ENCODE results near the gene SDK1.

SDK1 gene

DNA sequence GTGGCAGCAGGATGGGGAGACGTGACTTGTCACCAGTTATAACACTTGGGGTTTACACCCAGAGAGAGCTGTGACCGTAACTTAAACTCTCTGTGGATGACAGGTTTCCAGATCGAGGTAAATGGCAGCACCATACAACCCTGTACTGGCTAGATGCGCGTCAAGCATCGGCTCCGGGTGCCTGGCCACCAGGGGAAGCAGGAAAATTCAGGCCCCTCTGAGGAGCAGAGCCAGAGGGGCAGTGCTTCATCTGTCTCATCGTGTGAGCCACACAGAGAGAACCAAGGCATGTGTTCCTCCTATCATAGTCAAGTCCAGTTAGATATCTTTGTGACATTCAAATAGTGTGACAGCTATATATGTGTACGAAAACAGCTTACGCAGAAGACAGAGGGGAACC, 728.9 kb downstream of the SDK1 start:
- DNase-seq (ENCODE audit: low spot score in 2 of 2), result no peak
- Mint-ChIP-seq H3K27me3 (peaks cover 46% of the 10 kb centered on the region), H3K4me3 (no peak overlapping the region), H3K9me3 (no peaks in the 10 kb centered on the region), H3K4me1 (no peaks in the 10 kb centered on the region), H3K36me3 (ENCODE audit: insufficient read depth) (no peaks in the 10 kb centered on the region), H3K27ac (ENCODE audit: low read depth) (no peak overlapping the region)
- ATAC-seq (replicated peaks; ENCODE audit: extremely low read depth, poor library complexity, severe bottlenecking), result no peak

- Mint-ChIP-seq H3K27me3 (peaks cover 46% of the 10 kb centered on the region), H3K4me1 (no peaks in the 10 kb centered on the region), H3K9me3 (no peaks in the 10 kb centered on the region), H3K27ac (ENCODE audit: low read depth) (no peak overlapping the region), H3K36me3 (ENCODE audit: insufficient read depth) (no peaks in the 10 kb centered on the region), H3K4me3 (no peak overlapping the region)
- no peak for DNase-seq (ENCODE audit: low spot score in 2 of 2)
- no peak for ATAC-seq (replicated peaks; ENCODE audit: extremely low read depth, poor library complexity, severe bottlenecking)
Measured at GRCh38 chr7:4030346-4030950, 729.4 kb downstream of the SDK1 start.

DNA sequence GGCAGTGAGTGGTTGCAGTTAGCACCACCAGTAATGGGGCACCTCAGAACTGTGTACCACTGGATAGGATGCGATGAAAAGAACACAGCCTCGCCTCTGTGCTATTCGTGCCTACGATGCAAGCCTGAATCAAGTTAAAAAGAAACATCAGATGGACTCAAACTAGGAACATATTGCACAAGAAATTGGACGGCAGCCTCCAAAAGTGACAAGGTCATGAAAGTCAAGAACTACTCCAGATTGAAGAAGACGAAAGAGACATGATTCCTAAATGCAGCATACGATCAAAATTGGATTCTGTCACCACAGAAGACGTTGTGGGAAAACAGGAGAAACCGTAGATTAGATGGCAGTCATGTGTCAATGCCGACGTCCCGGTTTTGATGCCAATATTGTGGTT, 732.9 kb downstream of the SDK1 start:
- Mint-ChIP-seq H3K4me1 (no peaks in the 10 kb centered on the region), H3K4me3 (no peak overlapping the region), H3K9me3 (no peaks in the 10 kb centered on the region), H3K36me3 (ENCODE audit: insufficient read depth) (no peaks in the 10 kb centered on the region), H3K27me3 (peaks cover 20% of the 10 kb centered on the region), H3K27ac (ENCODE audit: low read depth) (no peak overlapping the region)
- ATAC-seq (replicated peaks; ENCODE audit: extremely low read depth, poor library complexity, severe bottlenecking) (no peak), DNase-seq (ENCODE audit: low spot score in 2 of 2) (no peak)

GRCh38 chr7:4037308-4037707, 736.3 kb downstream of the SDK1 start:
- no peak overlapping the region for H3K4me3 Mint-ChIP-seq
- no peak overlapping the region for H3K27ac Mint-ChIP-seq (ENCODE audit: low read depth)
- no peaks in the 10 kb centered on the region for H3K36me3 Mint-ChIP-seq (ENCODE audit: insufficient read depth)
- DNase-seq (ENCODE audit: low spot score in 2 of 2) (no peak), ATAC-seq (replicated peaks; ENCODE audit: extremely low read depth, poor library complexity, severe bottlenecking) (no peak)
- no peaks in the 10 kb centered on the region for H3K9me3 Mint-ChIP-seq
- no peaks in the 10 kb centered on the region for H3K4me1 Mint-ChIP-seq
- no peaks in the 10 kb centered on the region for H3K27me3 Mint-ChIP-seq

DNA sequence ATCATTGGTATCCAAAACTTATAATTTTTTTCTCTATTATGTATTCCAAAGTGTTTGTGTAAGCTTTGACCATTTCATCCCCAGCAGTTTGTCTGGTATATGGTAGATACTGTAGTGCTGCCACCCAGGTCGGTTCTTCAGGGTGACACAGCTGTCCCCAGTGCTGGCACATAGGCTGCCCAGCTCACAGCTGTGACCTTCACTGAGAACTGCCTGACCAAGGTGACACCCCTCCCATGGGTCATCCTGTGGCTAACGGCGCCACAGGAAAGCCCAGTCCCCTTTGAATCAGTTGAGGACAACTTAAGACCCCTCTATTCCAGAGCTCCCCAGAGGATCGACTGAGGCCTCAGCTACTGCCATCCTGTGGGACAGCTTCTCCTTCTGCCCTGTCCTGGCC, 736.8 kb downstream of the SDK1 start:
- H3K27ac Mint-ChIP-seq (ENCODE audit: low read depth), result no peak overlapping the region
- H3K36me3 Mint-ChIP-seq (ENCODE audit: insufficient read depth), result no peaks in the 10 kb centered on the region
- H3K9me3 Mint-ChIP-seq, result no peaks in the 10 kb centered on the region
- no peaks in the 10 kb centered on the region for H3K4me1 Mint-ChIP-seq
- ATAC-seq (replicated peaks; ENCODE audit: extremely low read depth, poor library complexity, severe bottlenecking), result no peak
- DNase-seq (ENCODE audit: low spot score in 2 of 2), result no peak
- no peaks in the 10 kb centered on the region for H3K27me3 Mint-ChIP-seq
- H3K4me3 Mint-ChIP-seq, result no peak overlapping the region

- ATAC-seq (replicated peaks; ENCODE audit: extremely low read depth, poor library complexity, severe bottlenecking) (no peak), DNase-seq (ENCODE audit: low spot score in 2 of 2) (no peak)
- Mint-ChIP-seq H3K27ac (ENCODE audit: low read depth) (no peak overlapping the region), H3K27me3 (no peaks in the 10 kb centered on the region), H3K9me3 (no peaks in the 10 kb centered on the region), H3K4me3 (no peak overlapping the region), H3K4me1 (no peaks in the 10 kb centered on the region), H3K36me3 (ENCODE audit: insufficient read depth) (no peaks in the 10 kb centered on the region)
Measured at GRCh38 chr7:4040109-4040928, 739.3 kb downstream of the SDK1 start.

DNA sequence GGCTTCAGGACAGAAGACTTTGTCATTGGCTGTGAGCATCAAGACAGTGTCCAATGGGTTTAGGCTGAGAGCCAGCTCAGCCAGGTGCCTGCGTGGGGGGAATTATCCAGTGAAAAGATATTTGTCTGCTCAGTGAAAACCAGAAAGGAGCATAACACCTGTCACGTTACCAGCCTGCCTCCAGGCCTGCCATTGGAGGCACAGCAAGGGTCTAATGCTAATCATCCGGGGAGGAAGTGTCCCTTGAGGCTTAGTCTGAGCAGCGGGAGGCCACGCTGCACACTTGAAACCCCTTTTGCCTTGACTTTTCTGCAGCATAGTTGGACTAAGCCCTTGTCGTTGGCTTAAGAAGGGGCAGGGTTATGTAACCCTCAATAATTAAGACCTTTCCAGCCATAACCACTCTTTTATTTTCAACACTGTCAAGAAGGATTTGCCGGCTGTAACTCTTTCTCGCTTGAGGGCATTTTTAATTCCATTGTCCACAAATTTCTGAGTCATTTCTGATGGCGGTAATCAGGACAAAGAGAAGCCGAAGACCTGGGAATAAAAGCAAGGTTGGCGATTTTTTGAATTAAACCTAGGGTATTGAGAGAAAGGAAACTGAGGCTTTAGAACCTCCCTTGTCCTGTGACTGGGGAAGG, 741.5 kb downstream of the SDK1 start:
- Mint-ChIP-seq H3K27ac (ENCODE audit: low read depth) (no peak overlapping the region), H3K4me1 (no peaks in the 10 kb centered on the region), H3K27me3 (no peaks in the 10 kb centered on the region), H3K36me3 (ENCODE audit: insufficient read depth) (no peaks in the 10 kb centered on the region), H3K9me3 (no peaks in the 10 kb centered on the region), H3K4me3 (no peak overlapping the region)
- no peak for ATAC-seq (replicated peaks; ENCODE audit: extremely low read depth, poor library complexity, severe bottlenecking)
- no peak for DNase-seq (ENCODE audit: low spot score in 2 of 2)

GRCh38 chr7:4043988-4044387, 742.9 kb downstream of the SDK1 start:
- DNase-seq (ENCODE audit: low spot score in 2 of 2), result no peak
- H3K27ac Mint-ChIP-seq (ENCODE audit: low read depth), result no peak overlapping the region
- peaks cover 9% of the 10 kb centered on the region for H3K27me3 Mint-ChIP-seq
- no peaks in the 10 kb centered on the region for H3K9me3 Mint-ChIP-seq
- H3K36me3 Mint-ChIP-seq (ENCODE audit: insufficient read depth), result no peaks in the 10 kb centered on the region
- H3K4me3 Mint-ChIP-seq, result no peak overlapping the region
- no peaks in the 10 kb centered on the region for H3K4me1 Mint-ChIP-seq
- ATAC-seq (replicated peaks; ENCODE audit: extremely low read depth, poor library complexity, severe bottlenecking), result no peak

DNA sequence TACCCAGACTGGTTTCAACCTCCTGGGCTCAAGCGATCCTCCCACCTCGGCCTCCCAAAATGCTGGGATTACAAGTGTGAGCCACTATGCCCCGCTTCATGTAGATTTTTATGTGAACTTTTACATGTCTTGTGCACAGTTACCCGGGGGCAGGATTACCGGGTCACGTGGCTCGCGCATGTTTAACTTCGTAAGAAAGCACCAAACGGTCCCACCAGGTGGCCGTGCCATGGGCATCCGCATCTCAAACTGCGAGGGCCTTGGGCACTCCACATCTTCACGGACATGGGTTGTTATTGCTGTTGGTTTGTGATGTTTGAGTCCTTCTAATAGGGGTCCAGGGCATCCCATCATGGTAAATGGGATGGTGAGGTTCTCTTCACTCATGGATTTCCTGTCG, 744.4 kb downstream of the SDK1 start:
- DNase-seq (ENCODE audit: low spot score in 2 of 2) (no peak), ATAC-seq (replicated peaks; ENCODE audit: extremely low read depth, poor library complexity, severe bottlenecking) (no peak)
- Mint-ChIP-seq H3K27ac (ENCODE audit: low read depth) (no peak overlapping the region), H3K4me3 (no peak overlapping the region), H3K36me3 (ENCODE audit: insufficient read depth) (no peaks in the 10 kb centered on the region), H3K4me1 (no peaks in the 10 kb centered on the region), H3K27me3 (peaks cover 16% of the 10 kb centered on the region), H3K9me3 (no peaks in the 10 kb centered on the region)

GRCh38 chr7:4045975-4046374, 744.9 kb downstream of the SDK1 start:
- no peak for DNase-seq (ENCODE audit: low spot score in 2 of 2)
- Mint-ChIP-seq H3K9me3 (no peaks in the 10 kb centered on the region), H3K4me1 (no peaks in the 10 kb centered on the region), H3K27ac (ENCODE audit: low read depth) (no peak overlapping the region), H3K27me3 (peaks cover 16% of the 10 kb centered on the region), H3K4me3 (no peak overlapping the region), H3K36me3 (ENCODE audit: insufficient read depth) (no peaks in the 10 kb centered on the region)
- ATAC-seq (replicated peaks; ENCODE audit: extremely low read depth, poor library complexity, severe bottlenecking), result no peak

- H3K4me3 Mint-ChIP-seq, result no peak overlapping the region
- H3K4me1 Mint-ChIP-seq, result no peaks in the 10 kb centered on the region
- peaks cover 33% of the 10 kb centered on the region for H3K27me3 Mint-ChIP-seq
- no peaks in the 10 kb centered on the region for H3K9me3 Mint-ChIP-seq
- DNase-seq (ENCODE audit: low spot score in 2 of 2) (no peak), ATAC-seq (replicated peaks; ENCODE audit: extremely low read depth, poor library complexity, severe bottlenecking) (no peak)
- H3K36me3 Mint-ChIP-seq (ENCODE audit: insufficient read depth), result no peaks in the 10 kb centered on the region
- no peak overlapping the region for H3K27ac Mint-ChIP-seq (ENCODE audit: low read depth)
Measured at GRCh38 chr7:4048336-4048735, 747.3 kb downstream of the SDK1 start.

GRCh38 chr7:4049202-4049601, 748.1 kb downstream of the SDK1 start:
- no peak overlapping the region for H3K4me3 Mint-ChIP-seq
- no peaks in the 10 kb centered on the region for H3K36me3 Mint-ChIP-seq (ENCODE audit: insufficient read depth)
- no peaks in the 10 kb centered on the region for H3K4me1 Mint-ChIP-seq
- DNase-seq (ENCODE audit: low spot score in 2 of 2) (no peak), ATAC-seq (replicated peaks; ENCODE audit: extremely low read depth, poor library complexity, severe bottlenecking) (no peak)
- H3K27me3 Mint-ChIP-seq, result peaks cover 42% of the 10 kb centered on the region
- H3K27ac Mint-ChIP-seq (ENCODE audit: low read depth), result no peak overlapping the region
- H3K9me3 Mint-ChIP-seq, result no peaks in the 10 kb centered on the region

DNA sequence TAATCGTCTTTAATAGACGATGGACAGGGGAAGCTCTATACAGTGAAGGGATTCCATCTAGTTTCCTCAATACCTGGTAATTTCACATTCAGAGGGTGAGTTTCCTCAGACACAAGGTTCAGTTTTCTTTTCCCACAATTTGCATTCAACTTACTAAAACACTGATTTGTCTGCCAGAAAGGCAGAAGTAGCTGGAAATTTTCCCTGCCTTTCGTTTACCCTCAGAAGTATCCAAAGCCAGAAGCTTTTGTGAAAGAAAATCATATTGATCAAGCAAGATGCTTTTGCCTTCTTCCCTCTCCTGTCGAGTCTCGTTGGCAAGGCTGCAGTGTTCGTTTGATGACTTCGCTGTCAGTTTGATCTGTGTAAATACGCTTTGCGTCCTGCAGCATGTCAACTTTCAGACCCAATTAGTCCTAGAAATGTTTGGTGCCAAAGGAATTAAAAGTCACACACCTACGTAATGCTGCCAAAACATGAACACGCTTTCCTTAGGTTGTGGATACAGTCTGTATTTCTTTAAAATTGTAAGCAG, 749.1 kb downstream of the SDK1 start:
- no peaks in the 10 kb centered on the region for H3K36me3 Mint-ChIP-seq (ENCODE audit: insufficient read depth)
- H3K27ac Mint-ChIP-seq (ENCODE audit: low read depth), result no peak overlapping the region
- H3K27me3 Mint-ChIP-seq, result peaks cover 52% of the 10 kb centered on the region
- no peak overlapping the region for H3K4me3 Mint-ChIP-seq
- no peaks in the 10 kb centered on the region for H3K9me3 Mint-ChIP-seq
- no peaks in the 10 kb centered on the region for H3K4me1 Mint-ChIP-seq
- DNase-seq (ENCODE audit: low spot score in 2 of 2) (no peak), ATAC-seq (replicated peaks; ENCODE audit: extremely low read depth, poor library complexity, severe bottlenecking) (no peak)

Data from central memory CD8-positive, alpha-beta T cell (primary cell).